Lower leg skin (tissue), 3 donors: Measurements from ENCODE around the gene PSMA7.

Experiments used
- POLR2A ChIP-seq, 2 donors: fragments of 450-650 bp; IDR thresholded peaks; one replicate each; pipeline ENCODE4 v1.6.1; 2016 to 2017; ENCODE audit warnings: antibody characterized with exemption in 2 of 2, mild to moderate bottlenecking in 1 of 2, moderate library complexity in 1 of 2
- TF ChIP-seq, protein P1 (sequence below), 3 donors: fragments of 450-650 bp; IDR thresholded peaks; one replicate each; pipeline ENCODE4 v1.5.1; 2016; ENCODE audit warnings: antibody characterized with exemption in 3 of 3, mild to moderate bottlenecking in 3 of 3, moderate library complexity in 2 of 3

DNA sequence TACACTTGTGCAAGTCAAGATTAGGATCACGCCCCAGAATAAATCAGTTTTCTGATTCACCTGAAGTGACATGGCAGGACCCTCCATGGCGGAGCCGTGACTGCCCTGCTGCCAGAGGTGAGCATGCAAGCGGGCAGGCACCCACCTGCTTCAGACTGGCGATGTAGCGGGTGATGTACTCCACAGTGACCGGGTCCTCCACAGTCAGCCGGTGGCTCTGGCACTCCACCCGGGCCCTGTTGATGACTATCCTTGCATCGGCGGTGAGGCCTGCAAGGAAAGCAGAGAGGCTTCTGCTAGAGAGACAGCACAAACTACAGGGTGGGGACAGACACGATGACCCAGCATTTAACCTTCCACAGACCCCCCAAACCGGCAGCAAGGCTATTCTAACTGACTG lies 3.6 kb downstream of the PSMA7 start:
- TF ChIP-seq, protein P1, sequence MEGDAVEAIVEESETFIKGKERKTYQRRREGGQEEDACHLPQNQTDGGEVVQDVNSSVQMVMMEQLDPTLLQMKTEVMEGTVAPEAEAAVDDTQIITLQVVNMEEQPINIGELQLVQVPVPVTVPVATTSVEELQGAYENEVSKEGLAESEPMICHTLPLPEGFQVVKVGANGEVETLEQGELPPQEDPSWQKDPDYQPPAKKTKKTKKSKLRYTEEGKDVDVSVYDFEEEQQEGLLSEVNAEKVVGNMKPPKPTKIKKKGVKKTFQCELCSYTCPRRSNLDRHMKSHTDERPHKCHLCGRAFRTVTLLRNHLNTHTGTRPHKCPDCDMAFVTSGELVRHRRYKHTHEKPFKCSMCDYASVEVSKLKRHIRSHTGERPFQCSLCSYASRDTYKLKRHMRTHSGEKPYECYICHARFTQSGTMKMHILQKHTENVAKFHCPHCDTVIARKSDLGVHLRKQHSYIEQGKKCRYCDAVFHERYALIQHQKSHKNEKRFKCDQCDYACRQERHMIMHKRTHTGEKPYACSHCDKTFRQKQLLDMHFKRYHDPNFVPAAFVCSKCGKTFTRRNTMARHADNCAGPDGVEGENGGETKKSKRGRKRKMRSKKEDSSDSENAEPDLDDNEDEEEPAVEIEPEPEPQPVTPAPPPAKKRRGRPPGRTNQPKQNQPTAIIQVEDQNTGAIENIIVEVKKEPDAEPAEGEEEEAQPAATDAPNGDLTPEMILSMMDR (IDR thresholded peaks at IDR 0.05): no peak
- TF ChIP-seq POLR2A (IDR thresholded peaks at IDR 0.05): no peak
